Epithelial cell of esophagus (primary cell): ENCODE results near the gene DVL2.
A peak's percentile ranks its signal among the peaks of the same experiment; 100 is the strongest.

ENCODE experiments used
- DNase-seq: peaks from one replicate; pipeline ENCODE4 v3.0.0; 2010; ENCODE audit warnings: low read depth
- H3K4me3 ChIP-seq: 2 replicates; pipeline ENCODE4 v1.5.1; 2011; ENCODE audit warnings: mild to moderate bottlenecking, low read length, control low read depth
- TF ChIP-seq, protein P1 (sequence below): IDR thresholded peaks from 2 replicates; pipeline ENCODE4 v1.5.1; 2011; ENCODE audit warnings: low read depth, mild to moderate bottlenecking, low read length, control low read depth, inconsistent platforms; ENCODE audit not compliant: insufficient read depth; ENCODE audit errors: missing control alignments

DVL2 gene

GRCh38 chr17:7236808-7237207 is 2.5 kb upstream of the DVL2 start:
- H3K4me3 ChIP-seq = no peak overlapping the region
- TF ChIP-seq, protein P1, sequence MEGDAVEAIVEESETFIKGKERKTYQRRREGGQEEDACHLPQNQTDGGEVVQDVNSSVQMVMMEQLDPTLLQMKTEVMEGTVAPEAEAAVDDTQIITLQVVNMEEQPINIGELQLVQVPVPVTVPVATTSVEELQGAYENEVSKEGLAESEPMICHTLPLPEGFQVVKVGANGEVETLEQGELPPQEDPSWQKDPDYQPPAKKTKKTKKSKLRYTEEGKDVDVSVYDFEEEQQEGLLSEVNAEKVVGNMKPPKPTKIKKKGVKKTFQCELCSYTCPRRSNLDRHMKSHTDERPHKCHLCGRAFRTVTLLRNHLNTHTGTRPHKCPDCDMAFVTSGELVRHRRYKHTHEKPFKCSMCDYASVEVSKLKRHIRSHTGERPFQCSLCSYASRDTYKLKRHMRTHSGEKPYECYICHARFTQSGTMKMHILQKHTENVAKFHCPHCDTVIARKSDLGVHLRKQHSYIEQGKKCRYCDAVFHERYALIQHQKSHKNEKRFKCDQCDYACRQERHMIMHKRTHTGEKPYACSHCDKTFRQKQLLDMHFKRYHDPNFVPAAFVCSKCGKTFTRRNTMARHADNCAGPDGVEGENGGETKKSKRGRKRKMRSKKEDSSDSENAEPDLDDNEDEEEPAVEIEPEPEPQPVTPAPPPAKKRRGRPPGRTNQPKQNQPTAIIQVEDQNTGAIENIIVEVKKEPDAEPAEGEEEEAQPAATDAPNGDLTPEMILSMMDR = no peak
- no peak for DNase-seq

GRCh38 chr17:7235693-7236665 is 1.7 kb upstream of the DVL2 start:
- DNase-seq = peak; percentile 66
- TF ChIP-seq, protein P1 = no peak
- H3K4me3 ChIP-seq = no peak overlapping the region

DNA sequence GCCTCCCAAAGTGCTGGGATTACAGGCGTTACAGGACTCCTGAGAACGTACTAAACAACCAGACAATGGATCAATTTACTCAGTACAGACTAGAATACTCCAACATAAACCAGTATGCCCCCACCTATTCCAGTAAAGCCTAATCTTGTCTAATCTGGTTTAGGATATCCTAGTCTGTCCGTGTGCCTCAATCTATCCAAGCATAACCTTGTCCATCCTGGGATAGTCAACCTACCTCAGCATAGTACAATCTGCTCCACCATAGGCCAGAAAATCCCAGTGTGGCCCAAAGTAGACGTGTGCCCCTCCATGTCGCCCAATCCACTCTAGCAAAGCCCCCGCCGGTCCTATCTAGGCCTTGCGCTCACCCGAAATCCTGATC is 625 bp downstream of the DVL2 start:
- peak overlapping the region; percentile 76 for H3K4me3 ChIP-seq
- no peak for DNase-seq
- TF ChIP-seq, protein P1 = no peak

DNA sequence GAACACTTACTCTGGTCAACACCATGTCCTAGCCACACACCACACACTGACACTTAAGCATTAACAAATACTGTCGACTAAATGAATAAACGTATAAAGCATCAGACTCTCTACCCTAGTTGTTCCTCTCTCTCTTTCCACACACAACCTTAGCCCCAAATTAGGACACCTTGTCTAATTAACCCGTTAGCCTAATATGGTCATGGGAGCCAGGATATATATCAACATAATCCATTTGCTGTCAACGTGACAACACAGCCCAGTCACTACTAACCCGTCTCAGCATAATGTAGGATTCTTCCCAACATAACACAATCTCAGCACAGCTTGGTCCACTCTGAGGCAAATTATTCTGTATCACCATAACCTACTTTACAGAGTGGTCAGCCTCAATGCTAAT is 2.2 kb downstream of the DVL2 start:
- TF ChIP-seq, protein P1 = no peak
- H3K4me3 ChIP-seq = peak overlapping the region; percentile 14
- DNase-seq = no peak

DNA sequence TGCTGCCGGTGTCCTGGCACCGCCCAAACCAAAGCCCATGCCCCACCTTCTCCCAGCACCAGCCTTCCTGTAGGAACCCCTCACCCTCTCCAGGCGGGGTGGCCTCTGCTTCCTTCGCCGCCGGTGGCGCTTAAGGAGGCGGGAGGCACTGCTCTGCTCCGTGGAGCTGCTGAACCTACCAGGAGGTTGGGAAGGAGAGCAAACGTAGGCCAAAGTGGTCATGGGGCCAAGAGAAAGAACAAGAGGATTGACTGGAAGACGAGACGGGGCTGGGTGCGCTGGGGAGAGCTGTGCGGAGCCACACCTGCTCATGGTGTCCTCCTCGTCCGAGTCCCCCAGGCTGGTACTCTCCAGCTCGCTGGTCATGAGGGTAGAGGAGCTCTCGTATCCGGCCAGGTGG is 4.8 kb downstream of the DVL2 start:
- no peak for DNase-seq
- H3K4me3 ChIP-seq = no peak overlapping the region
- TF ChIP-seq, protein P1 = no peak

DNA sequence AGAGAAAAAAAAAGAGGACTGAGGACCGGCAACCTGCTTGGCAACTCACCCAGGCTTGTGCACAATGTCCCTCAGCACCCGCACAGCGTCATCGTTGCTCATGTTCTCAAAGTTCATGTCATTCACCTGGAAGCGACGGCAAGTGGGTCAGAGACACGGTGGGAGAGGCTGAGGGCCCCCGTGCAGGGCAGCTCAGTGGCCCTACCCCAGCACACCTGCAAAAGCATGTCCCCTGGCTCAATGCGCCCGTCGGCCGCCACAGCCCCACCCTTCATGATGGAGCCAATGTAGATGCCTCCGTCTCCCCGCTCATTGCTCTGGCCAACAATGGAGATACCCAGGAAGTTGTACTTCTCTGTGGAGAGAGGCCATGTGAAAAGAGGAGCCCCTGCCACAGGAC is 5.4 kb downstream of the DVL2 start:
- H3K4me3 ChIP-seq = no peak overlapping the region
- TF ChIP-seq, protein P1 = no peak
- no peak for DNase-seq
